ENCODE results near the gene MOB3C. TPM values are rescaled to one million over a fixed set of nuclear protein-coding genes. Genes with fewer than 3 reads are reported as not detected.

The MOB3C gene
- total RNA-seq, 1 donor from 2014 or later = 9.4 TPM

GRCh38 chr1:46601257-46602007 is 15.2 kb downstream of the MOB3C start:
- H3K4me1 Mint-ChIP-seq (ENCODE audit: unreplicated experiment) = peaks cover 32% of the 10 kb centered on the region
- peaks cover 2% of the 10 kb centered on the region for H3K36me3 Mint-ChIP-seq (ENCODE audit: unreplicated experiment)
- no peak for DNase-seq (ENCODE audit: extremely low spot score, unreplicated experiment)
- no peak for TF ChIP-seq CTCF (IDR thresholded peaks at IDR 0.05)
- H3K27ac Mint-ChIP-seq (ENCODE audit: unreplicated experiment) = no peak overlapping the region
- H3K27me3 Mint-ChIP-seq (ENCODE audit: unreplicated experiment) = no peaks in the 10 kb centered on the region
- H3K4me3 Mint-ChIP-seq (ENCODE audit: unreplicated experiment) = no peak overlapping the region
- H3K9me3 Mint-ChIP-seq (ENCODE audit: unreplicated experiment) = no peaks in the 10 kb centered on the region

DNA sequence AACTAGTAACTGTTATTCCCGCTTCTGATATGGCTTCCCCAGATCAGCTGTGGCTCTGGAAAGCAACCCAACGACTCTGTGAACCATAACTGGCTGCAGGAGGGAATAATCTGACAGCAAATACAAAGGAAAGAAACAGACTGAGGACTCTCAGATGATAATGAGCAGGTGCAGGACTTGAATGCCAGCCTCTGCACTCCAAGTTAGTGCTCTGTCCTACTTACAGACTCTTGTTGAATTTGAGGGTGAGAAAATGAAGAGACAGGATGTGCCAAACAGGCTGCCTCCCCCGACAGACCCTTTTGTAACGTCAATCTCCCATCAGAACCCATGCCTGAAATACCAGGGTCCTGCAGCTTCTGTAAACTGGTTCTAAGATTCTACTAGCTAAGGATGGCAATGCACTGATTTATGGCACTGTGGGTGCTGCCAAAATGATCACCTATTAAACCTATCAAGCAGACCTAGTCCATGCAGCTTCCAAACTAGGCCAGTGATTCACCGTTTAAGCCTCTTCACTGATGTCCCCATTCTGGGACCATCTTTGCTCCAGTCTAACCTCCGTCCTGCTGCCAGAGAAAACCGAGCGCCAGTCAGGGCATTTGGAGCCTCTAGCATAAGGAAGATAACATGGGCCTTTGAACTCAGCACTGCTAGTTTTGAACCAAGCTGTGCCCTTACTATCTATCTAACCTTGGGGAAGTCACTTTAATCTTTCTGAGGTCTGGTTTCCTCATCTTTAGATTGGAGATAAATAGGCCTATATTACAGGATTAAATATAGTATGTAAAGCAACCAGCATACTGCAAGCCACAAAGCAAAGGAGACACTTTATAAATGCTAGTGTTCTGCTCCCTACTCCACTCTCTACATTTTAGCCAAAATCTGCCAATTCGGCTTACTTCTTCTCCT is 17.3 kb downstream of the MOB3C start:
- peaks cover 2% of the 10 kb centered on the region for H3K36me3 Mint-ChIP-seq (ENCODE audit: unreplicated experiment)
- H3K27ac Mint-ChIP-seq (ENCODE audit: unreplicated experiment) = no peak overlapping the region
- H3K9me3 Mint-ChIP-seq (ENCODE audit: unreplicated experiment) = no peaks in the 10 kb centered on the region
- H3K27me3 Mint-ChIP-seq (ENCODE audit: unreplicated experiment) = no peaks in the 10 kb centered on the region
- TF ChIP-seq CTCF (IDR thresholded peaks at IDR 0.05) = no peak
- H3K4me3 Mint-ChIP-seq (ENCODE audit: unreplicated experiment) = no peak overlapping the region
- no peak for DNase-seq (ENCODE audit: extremely low spot score, unreplicated experiment)
- peaks cover 26% of the 10 kb centered on the region for H3K4me1 Mint-ChIP-seq (ENCODE audit: unreplicated experiment)

DNA sequence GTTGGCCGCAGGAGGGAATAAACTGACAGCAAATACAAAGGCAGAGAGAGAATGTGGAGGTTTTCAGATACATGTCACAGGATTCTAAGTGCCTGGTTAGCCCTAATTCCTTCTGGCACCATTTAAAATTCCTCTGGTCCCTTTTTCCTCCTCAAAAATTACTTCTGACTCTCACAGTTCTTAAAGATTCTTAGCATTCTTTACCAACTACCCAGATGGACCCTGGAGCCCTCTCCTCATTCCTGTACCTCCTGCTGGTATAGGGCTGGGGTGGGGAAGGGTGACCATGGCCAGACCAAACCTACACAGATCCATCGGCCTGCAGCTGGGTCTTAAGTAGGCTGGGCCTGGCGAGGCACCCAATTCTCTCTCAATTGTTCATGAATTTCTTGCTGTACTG is 19.8 kb downstream of the MOB3C start:
- no peak for TF ChIP-seq CTCF (IDR thresholded peaks at IDR 0.05)

DNA sequence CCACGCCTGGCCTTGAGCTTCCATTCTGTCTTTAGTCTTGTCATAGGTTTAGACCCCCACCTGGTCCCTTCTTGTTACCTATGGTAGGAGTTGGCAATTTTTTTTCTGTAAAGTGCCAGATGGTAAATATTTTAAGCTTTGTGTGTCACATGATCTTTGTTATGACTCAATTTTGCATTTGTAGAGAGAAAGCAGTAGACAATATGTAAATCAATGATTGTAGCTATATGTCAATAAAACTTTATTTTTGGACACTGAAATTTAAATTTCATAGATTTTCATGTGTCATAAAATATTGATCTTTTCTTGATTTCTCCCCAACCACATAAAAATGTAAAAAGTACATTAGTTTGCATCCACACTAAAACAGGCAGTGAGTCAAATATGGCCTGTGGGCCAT is 20.6 kb downstream of the MOB3C start:
- Mint-ChIP-seq H3K4me1 (ENCODE audit: unreplicated experiment) (peaks cover 12% of the 10 kb centered on the region), H3K27ac (ENCODE audit: unreplicated experiment) (no peak overlapping the region), H3K9me3 (ENCODE audit: unreplicated experiment) (no peaks in the 10 kb centered on the region), H3K36me3 (ENCODE audit: unreplicated experiment) (peaks cover 24% of the 10 kb centered on the region), H3K27me3 (ENCODE audit: unreplicated experiment) (no peaks in the 10 kb centered on the region), H3K4me3 (ENCODE audit: unreplicated experiment) (no peak overlapping the region)
- DNase-seq (ENCODE audit: extremely low spot score, unreplicated experiment) = no peak
- no peak for TF ChIP-seq CTCF (IDR thresholded peaks at IDR 0.05)

More for the DNA sequence above, 19.8 kb downstream of the MOB3C start:
- Mint-ChIP-seq H3K9me3 (ENCODE audit: unreplicated experiment) (no peaks in the 10 kb centered on the region), H3K27ac (ENCODE audit: unreplicated experiment) (peak overlapping the region; percentile 29), H3K4me1 (ENCODE audit: unreplicated experiment) (peaks cover 12% of the 10 kb centered on the region), H3K36me3 (ENCODE audit: unreplicated experiment) (peaks cover 17% of the 10 kb centered on the region), H3K4me3 (ENCODE audit: unreplicated experiment) (no peak overlapping the region), H3K27me3 (ENCODE audit: unreplicated experiment) (no peaks in the 10 kb centered on the region)
- DNase-seq (ENCODE audit: extremely low spot score, unreplicated experiment) = no peak

DNA sequence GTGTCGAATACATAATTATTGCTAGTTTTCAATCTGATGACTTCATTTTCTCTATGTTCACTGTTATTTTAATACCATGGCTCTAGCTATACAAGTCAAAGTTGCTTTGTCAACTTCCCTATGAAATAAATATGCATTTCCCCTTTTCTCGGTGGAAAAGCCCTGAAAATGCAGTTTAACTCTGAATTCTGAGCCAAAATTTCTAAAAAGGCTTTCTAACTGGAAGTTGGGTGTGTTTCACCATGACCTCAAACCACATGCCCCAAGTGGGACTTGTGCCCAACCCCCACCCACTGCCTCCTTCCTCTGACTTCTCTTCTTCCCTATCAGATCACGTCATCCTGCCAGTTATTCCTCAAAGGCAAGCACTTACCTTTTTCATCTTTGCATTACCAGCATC is 21.5 kb downstream of the MOB3C start:
- TF ChIP-seq CTCF (IDR thresholded peaks at IDR 0.05) = no peak
- Mint-ChIP-seq H3K4me1 (ENCODE audit: unreplicated experiment) (peaks cover 12% of the 10 kb centered on the region), H3K9me3 (ENCODE audit: unreplicated experiment) (no peaks in the 10 kb centered on the region), H3K27ac (ENCODE audit: unreplicated experiment) (no peak overlapping the region), H3K27me3 (ENCODE audit: unreplicated experiment) (no peaks in the 10 kb centered on the region), H3K4me3 (ENCODE audit: unreplicated experiment) (no peak overlapping the region), H3K36me3 (ENCODE audit: unreplicated experiment) (peaks cover 30% of the 10 kb centered on the region)
- no peak for DNase-seq (ENCODE audit: extremely low spot score, unreplicated experiment)
